Activated T-cell treated with anti-CD3 and anti-CD28 coated beads, Interleukin-2, amount 50 U/mL, for 72 hours (primary cell): ENCODE data around the gene RGS6. TPM values are rescaled to one million over a fixed set of nuclear protein-coding genes. Genes with fewer than 3 reads are reported as not detected.

Experiments
- ATAC-seq, 2 donors: fragments of 150-1000 bp; cut with Tn5 transposase; replicated peaks in 1 of 2; 2 replicates each; pipeline ENCODE4 v1.10.0; 2021; ENCODE audit warnings: moderate library complexity in 2 of 2, mild to moderate bottlenecking in 1 of 2
- DNase-seq, 2 donors: peaks; one replicate each; pipeline ENCODE4 v3.0.0; 2021 to 2022; ENCODE audit warnings: mixed read lengths in 1 of 2
- H3K27ac Mint-ChIP-seq: one replicate; pipeline ENCODE4 v1.8.0; 2022; ENCODE audit warnings: mild to moderate bottlenecking, moderate library complexity, mixed read lengths
- H3K27me3 Mint-ChIP-seq: one replicate; pipeline ENCODE4 v1.8.0; 2022; ENCODE audit warnings: low read depth, mixed read lengths
- H3K36me3 Mint-ChIP-seq, 2 donors: one replicate each; pipeline ENCODE4 v1.8.0; 2022; ENCODE audit warnings: mixed read lengths in 2 of 2, mild to moderate bottlenecking in 1 of 2; ENCODE audit not compliant: insufficient read depth in 2 of 2
- H3K4me1 Mint-ChIP-seq: one replicate; pipeline ENCODE4 v1.8.0; 2022; ENCODE audit warnings: low read depth, mixed read lengths
- H3K4me3 Mint-ChIP-seq, 2 donors: one replicate each; pipeline ENCODE4 v1.8.0; 2022; ENCODE audit warnings: mild to moderate bottlenecking in 2 of 2, mixed read lengths in 2 of 2, moderate library complexity in 2 of 2
- H3K9me3 Mint-ChIP-seq, 2 donors: one replicate each; pipeline ENCODE4 v1.8.0; 2022; ENCODE audit warnings: mixed read lengths in 2 of 2
- total RNA-seq, 2 donors: library from RNA; stranded (reverse); gene quantifications; one replicate each; pipeline ENCODE4 v1.2.3, GENCODE V29; 2022

Gene RGS6
- total RNA-seq, 2 donors from 2014 or later, result 2.2 to 2.5 TPM

DNA sequence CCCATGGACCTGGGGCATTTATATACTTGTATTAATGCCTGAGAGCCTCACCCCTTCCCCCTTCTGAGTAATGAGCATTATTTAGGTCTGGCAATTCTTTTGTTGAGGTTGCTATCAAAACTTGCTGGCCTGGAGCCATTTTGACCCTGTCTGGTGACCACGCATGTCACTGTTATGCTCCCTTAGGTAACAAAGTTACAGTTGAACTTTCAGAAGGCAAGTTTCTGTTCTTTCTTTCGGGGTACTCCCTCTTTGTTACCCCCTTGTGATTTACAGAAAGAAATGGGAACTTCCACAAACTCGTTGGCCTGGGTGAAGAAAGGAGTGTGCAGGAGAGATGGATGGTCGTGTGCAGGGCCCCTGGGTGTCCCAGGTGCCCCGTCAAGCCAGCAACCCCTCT is 656.3 kb downstream of the RGS6 start:
- no peak for ATAC-seq
- Mint-ChIP-seq H3K36me3 (peaks cover 2 to 10% of the 10 kb centered on the region in 2 donors), H3K4me1 (peaks cover 18% of the 10 kb centered on the region), H3K27ac (no peak overlapping the region), H3K4me3 (no peak overlapping the region), H3K27me3 (peaks cover 32% of the 10 kb centered on the region), H3K9me3 (peaks cover 5 to 15% of the 10 kb centered on the region in 2 donors)
- DNase-seq, result no peak

DNA sequence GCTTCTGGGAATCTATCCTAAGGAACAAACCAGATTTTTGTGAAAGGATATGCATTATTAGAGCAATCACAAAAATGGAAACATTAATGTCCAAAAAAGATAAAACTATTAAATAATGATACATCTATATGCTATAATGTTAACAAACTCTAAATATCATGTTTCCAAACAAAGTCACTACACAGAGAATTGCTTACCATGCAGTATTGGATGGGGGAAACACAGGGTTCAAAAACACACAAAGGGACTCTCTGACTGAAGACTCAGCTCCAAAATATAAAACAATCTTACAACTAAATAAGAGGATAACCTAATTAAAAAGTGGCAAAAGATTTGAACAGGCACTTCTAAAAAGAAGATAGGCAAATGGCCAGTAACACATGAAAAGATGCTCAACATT is 657.4 kb downstream of the RGS6 start:
- Mint-ChIP-seq H3K4me1 (peaks cover 27% of the 10 kb centered on the region), H3K9me3 (peaks cover 4 to 15% of the 10 kb centered on the region in 2 donors), H3K4me3 (no peak overlapping the region), H3K27ac (no peak overlapping the region), H3K36me3 (peaks cover 2 to 10% of the 10 kb centered on the region in 2 donors), H3K27me3 (peaks cover 32% of the 10 kb centered on the region)
- no peak for ATAC-seq
- DNase-seq, result no peak

DNA sequence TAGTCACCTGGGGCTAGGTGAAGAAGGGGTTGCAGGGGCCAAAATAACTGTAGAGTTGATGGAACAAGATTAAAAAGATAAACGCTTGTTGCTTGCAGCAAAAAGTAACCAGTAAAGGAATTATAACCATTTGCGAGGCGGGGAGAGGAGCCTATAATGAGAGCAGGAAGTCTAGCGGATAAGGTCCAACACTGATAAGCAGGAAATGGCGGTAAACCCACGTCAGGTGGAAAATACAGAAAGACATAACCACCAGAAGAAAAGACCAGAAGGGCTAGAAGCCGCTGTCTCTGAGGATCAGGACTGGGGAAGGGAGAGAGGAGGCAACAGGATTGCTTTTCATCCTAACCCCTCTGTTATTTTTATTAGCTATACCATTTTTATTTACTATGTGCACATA is 658.3 kb downstream of the RGS6 start:
- H3K36me3 Mint-ChIP-seq, result peaks cover 2 to 10% of the 10 kb centered on the region in 2 donors
- H3K27me3 Mint-ChIP-seq, result peaks cover 32% of the 10 kb centered on the region
- DNase-seq, result no peak
- peak overlapping the region; percentile 5 to 31 for H3K4me3 Mint-ChIP-seq
- H3K27ac Mint-ChIP-seq, result no peak overlapping the region
- no peak for ATAC-seq
- H3K9me3 Mint-ChIP-seq, result peaks cover 3 to 12% of the 10 kb centered on the region in 2 donors
- peaks cover 35% of the 10 kb centered on the region for H3K4me1 Mint-ChIP-seq

DNA sequence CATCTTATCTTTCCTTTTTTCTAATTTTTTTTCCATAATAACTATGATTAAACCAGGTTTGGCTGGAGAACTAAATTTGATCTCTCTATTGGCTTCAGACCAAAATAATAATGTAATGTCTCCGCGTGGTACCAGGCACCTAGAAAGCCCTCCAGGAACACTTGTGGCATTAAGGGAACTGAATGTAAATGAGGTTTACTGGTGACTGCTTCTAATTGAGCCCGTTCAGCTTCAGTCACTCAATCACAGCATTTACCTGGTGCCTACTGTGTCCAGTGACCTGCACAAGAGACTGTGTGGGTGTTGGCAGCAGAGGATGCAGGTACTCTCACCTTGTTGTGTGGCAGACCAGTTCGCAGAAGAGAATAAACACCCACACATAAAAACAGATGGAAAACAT is 659.2 kb downstream of the RGS6 start:
- Mint-ChIP-seq H3K4me3 (no peak overlapping the region), H3K27ac (no peak overlapping the region), H3K4me1 (peaks cover 35% of the 10 kb centered on the region), H3K36me3 (peaks cover 2 to 10% of the 10 kb centered on the region in 2 donors), H3K27me3 (peaks cover 38% of the 10 kb centered on the region), H3K9me3 (peaks cover 3 to 8% of the 10 kb centered on the region in 2 donors)
- DNase-seq (no peak), ATAC-seq (no peak)

DNA sequence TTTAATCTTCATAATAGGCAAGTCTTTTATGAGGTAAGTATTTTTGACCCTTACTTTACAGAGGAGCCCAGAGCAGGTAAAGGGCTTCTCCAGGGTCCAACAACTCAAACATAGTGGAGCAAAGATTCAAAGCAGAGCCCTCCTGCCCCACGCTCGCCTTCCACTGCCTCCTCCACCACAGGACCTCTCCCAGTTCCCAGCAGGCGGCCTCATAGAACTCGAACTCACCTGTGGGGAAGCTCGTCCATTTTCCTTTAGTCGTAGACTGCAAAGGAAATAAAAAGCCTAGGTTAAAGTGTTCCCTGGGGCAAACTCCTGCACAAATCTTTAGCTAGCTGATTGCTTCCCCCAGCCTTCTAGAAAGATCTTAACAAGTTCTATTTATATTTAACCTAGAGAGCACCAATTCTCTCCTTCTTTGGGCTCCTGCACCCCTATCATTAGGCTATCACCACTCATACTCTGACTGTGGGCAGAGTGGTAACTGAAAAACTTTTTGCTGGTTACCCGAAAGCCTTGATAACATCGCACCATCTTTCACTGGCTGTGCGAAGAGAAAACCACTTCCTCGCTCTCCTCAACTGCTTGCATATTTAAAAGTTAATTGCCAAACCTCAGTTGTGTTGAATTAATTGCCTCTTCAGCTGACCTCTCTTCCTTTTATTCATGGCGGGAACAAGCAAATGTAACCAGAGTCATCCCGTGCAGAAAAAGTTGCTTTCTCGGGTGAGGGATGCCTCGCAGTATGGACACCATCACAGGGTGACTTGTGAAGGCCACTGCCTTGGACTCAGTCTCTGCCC is 662.1 kb downstream of the RGS6 start:
- Mint-ChIP-seq H3K9me3 (peaks cover 0 to 7% of the 10 kb centered on the region in 2 donors), H3K27me3 (peaks cover 40% of the 10 kb centered on the region), H3K4me1 (peaks cover 35% of the 10 kb centered on the region), H3K36me3 (peaks cover 0 to 10% of the 10 kb centered on the region in 2 donors), H3K27ac (peak overlapping the region; percentile 79), H3K4me3 (peak overlapping the region; percentile 46 to 74)
- ATAC-seq, result peak; percentile 97 to 98
- peak; percentile 40 to 50 for DNase-seq

DNA sequence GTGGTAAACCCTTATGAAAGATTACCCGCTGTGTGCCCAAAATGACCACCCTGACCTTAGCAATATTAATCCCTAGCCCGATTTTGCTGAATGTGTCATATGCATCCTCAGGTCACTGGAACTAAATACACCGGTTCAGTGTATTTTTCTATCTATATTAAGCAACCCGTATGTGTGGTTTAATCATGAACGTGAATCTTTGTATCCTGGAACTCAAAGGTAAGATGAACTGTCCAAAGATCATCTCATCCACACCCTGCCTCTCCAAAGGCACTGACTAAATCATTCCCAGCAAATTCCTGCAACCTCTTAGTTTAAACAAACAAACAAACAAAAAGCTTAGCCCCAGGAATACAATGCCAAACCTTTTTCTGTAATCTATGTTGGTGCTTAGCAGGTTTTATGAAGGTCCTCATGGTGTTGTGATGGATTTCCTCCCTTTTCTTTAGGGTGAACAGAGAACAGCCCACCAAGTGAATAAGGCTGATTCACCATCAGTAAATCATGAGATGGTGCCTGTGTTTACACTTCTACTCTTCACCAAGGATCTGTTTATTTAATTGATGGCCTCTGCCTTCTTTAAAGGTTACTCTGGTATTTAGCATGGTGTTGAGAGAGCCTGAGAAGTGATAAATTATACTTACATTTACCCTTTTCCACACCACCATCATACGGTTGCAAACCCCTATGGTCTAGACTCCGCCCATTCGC is 663.1 kb downstream of the RGS6 start:
- no peak for ATAC-seq
- Mint-ChIP-seq H3K4me1 (peaks cover 29% of the 10 kb centered on the region), H3K27ac (no peak overlapping the region), H3K9me3 (peaks cover 0 to 2% of the 10 kb centered on the region in 2 donors), H3K4me3 (peak overlapping the region in 1 of 2 donors; percentile 74), H3K27me3 (peaks cover 40% of the 10 kb centered on the region), H3K36me3 (peaks cover 0 to 4% of the 10 kb centered on the region in 2 donors)
- DNase-seq, result no peak

DNA sequence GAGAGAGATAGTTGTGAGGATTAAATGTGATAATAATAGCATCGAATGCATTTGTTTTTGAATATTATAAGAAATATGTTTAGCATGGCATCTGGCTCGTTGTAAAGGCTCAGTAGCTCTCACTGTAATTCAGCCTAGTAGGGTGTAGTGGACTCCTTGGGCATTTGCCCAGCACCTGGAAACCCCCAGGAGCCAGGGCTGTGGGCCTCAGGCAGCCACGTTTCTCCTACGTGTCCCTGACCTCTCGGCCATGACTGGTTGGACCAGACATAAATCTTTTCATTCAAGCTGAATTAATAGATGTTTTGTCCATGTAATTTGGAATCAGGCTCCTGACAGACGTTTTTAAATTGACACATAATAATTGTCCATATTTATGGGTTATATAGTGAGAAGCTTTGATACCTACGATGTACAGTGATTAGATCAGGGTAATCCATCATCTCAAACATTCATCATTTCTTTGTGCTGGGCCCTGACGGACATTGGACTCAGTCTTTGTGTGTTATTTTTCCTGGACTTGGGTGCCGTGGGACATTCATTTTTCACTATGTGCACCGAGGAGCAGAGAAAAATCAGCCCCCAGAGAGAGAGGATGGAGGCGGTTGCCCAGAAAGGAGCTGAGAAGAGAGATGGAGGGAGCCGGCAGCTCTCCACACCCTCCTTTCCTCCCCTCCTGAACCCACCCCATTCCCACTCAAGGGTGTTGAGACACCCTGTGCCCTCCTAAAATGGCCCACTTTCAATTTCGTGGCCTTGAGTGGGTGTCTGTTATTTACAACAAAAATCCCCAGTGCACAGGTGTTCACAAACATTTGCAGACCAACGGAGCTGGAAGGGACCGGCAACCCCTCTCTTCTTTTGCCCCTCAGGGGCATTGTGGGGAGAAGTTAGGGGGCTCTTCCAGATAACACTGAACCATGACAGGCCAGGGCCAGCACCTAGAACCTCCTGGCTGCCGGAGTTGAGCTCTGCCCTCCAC is 665.3 kb downstream of the RGS6 start:
- H3K27me3 Mint-ChIP-seq, result peaks cover 33% of the 10 kb centered on the region
- peaks cover 21% of the 10 kb centered on the region for H3K4me1 Mint-ChIP-seq
- H3K27ac Mint-ChIP-seq, result no peak overlapping the region
- H3K36me3 Mint-ChIP-seq, result no peaks in the 10 kb centered on the region
- no peaks in the 10 kb centered on the region for H3K9me3 Mint-ChIP-seq
- no peak overlapping the region for H3K4me3 Mint-ChIP-seq
- DNase-seq (no peak), ATAC-seq (no peak)

DNA sequence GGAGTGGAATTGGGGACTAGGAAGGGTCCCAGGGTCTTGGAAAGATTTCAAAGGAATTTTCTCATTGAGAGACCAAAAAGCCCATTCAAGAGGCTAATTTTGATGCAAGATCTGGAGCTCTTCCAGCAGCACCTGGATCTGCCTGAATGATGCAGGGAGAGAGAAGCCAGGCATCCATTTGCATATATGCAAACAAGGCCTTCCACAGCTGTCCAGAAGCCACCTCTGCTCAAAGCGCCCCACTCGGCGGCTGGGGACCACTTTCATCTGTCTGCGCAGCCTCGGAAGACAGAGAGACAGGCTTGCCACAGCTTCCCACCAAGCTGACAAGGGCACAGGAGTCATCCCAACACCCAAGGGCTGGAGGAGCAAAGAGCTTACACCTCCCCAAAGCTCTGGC is 666.1 kb downstream of the RGS6 start:
- peaks cover 26% of the 10 kb centered on the region for H3K27me3 Mint-ChIP-seq
- no peak for DNase-seq
- no peak overlapping the region for H3K27ac Mint-ChIP-seq
- H3K4me1 Mint-ChIP-seq, result peaks cover 16% of the 10 kb centered on the region
- no peaks in the 10 kb centered on the region for H3K9me3 Mint-ChIP-seq
- no peak overlapping the region for H3K4me3 Mint-ChIP-seq
- no peaks in the 10 kb centered on the region for H3K36me3 Mint-ChIP-seq
- ATAC-seq, result no peak

DNA sequence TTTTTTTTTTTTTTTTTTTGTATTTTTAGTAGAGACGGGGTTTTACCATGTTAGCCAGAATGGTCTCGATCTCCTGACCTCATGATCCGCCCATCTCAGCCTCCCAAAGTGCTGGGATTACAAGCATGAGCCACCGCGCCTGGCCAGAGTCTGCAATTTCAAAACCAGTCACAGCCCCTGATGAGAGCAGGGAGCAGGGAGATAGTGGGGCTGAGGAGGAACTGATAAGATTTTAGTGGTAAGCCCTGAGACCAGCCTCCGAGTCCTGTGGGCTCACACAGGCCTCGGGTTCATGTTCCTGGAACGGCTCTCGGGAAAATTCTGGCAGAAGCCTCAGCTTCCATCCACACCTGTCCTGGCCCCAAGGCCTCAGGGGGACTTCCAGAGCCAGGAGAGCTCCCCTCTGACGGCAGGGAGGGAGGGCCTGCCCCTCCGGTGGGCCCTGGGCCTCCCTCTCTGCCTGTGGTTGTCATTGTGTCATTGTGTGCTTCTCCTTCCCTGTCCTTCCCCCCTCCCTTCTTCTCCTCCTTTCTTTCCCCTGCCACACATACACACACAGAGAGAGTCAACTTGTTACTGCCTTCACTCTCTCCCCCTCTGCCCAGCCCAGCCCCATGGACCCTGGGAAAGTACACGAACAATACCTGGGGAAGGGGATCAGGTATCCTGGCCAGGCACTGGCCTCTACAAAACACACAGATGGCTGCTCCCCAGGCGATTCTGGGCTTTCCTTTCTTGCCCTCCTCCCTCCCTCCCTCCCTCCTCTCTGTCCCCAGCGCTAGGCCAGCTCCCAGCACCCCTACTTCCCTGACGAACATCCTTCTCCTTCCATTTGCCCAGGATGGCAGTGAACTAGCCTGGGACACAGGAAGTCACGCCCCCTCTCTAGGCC is 667.6 kb downstream of the RGS6 start:
- Mint-ChIP-seq H3K4me3 (no peak overlapping the region), H3K27me3 (peaks cover 24% of the 10 kb centered on the region), H3K9me3 (no peaks in the 10 kb centered on the region), H3K27ac (no peak overlapping the region), H3K36me3 (no peaks in the 10 kb centered on the region), H3K4me1 (peaks cover 6% of the 10 kb centered on the region)
- DNase-seq (no peak), ATAC-seq (no peak)

DNA sequence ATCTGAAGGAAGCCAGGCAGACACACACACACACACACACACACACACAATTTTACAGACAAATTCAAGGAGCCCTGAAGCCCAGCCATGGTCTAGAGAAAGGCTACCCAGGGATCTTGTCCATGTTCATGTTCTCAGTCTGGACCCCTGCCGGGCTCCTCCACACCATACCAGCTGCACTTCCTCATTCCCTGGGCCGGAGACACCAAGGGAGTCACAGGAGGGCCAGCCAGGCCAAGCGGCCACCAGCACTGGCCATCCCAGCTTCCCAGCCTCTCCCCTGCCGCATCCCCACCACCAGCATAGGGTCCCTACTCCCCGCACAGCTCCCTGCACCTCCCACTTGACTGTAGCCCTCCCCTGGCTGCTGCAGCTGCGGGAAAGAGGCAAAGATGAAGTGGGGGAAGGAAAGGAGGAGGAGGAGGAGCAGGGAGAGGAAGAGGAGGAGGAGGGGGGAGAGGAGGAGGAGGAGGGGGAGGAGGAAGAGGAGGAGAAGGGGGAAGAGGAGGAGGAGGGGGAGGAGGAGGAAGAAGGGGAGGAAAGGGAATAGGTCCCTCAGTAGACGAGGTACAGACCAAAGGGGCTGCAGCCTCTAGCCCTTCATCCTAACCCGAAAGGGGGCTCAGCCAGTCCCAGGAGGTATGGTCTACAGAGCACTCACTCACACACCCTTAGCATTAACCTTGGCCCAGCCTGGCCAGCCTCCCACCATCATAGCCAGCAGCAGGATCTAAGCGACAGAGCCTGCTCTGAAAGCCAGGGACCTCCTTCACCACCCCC is 668.5 kb downstream of the RGS6 start:
- Mint-ChIP-seq H3K36me3 (no peaks in the 10 kb centered on the region), H3K4me3 (no peak overlapping the region), H3K27me3 (peaks cover 24% of the 10 kb centered on the region), H3K27ac (no peak overlapping the region), H3K4me1 (no peaks in the 10 kb centered on the region), H3K9me3 (no peaks in the 10 kb centered on the region)
- ATAC-seq (no peak), DNase-seq (no peak)

DNA sequence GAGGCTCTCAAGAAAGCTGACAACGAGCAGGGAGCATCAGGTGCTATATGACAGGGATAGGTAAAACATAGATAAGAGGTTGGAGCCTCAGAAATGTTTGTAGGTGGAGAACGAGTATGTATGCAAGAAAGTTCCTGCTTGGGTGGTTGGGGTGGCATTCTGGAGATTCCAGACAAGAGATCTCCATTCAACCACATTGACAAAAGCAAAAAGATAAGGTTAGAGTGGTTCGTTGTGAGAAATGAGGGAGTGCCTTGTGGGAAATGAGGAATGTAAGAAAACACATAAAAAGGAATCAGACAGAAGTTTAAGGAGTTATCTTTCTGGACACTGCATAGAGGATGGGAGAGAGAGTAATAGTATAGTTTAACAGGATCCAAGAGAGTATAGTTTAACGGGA is 671.4 kb downstream of the RGS6 start:
- no peak overlapping the region for H3K27ac Mint-ChIP-seq
- no peak overlapping the region for H3K4me3 Mint-ChIP-seq
- no peaks in the 10 kb centered on the region for H3K4me1 Mint-ChIP-seq
- DNase-seq (no peak), ATAC-seq (no peak)
- H3K36me3 Mint-ChIP-seq, result no peaks in the 10 kb centered on the region
- H3K9me3 Mint-ChIP-seq, result no peaks in the 10 kb centered on the region
- peaks cover 15% of the 10 kb centered on the region for H3K27me3 Mint-ChIP-seq
